Loucy (cell line): ENCODE results near the gene DOCK3.
"Not testable (repeated sequence)": the region's sequence is repeated elsewhere in the genome, so short reads cannot be mapped to it uniquely, and the experiment has no call there.

Experiments used
- H2AFZ ChIP-seq: fragments of 200-600 bp; sonication (generic); 2 replicates; pipeline ENCODE4 v1.6.0; 2016; ENCODE audit warnings: antibody characterized with exemption, mild to moderate bottlenecking, low read length, moderate library complexity
- H3F3A ChIP-seq: fragments of 200-600 bp; 2 replicates; pipeline ENCODE4 v1.6.0; 2016; ENCODE audit warnings: antibody characterized with exemption, low read depth, mild to moderate bottlenecking
- H3K27me3 ChIP-seq: fragments of 200-600 bp; sonication (generic); 2 replicates; pipeline ENCODE4 v1.6.1; 2014; ENCODE audit warnings: low read length, mild to moderate bottlenecking; ENCODE audit not compliant: insufficient read depth, poor library complexity, severe bottlenecking
- H3K36me3 ChIP-seq: fragments of 200-600 bp; sonication (generic); 2 replicates; pipeline ENCODE4 v1.6.1; 2016; ENCODE audit warnings: low read length; ENCODE audit not compliant: insufficient read depth
- H3K4me1 ChIP-seq: fragments of 200-600 bp; sonication (generic); 2 replicates; pipeline ENCODE4 v1.5.1; 2014; ENCODE audit warnings: low read length, mild to moderate bottlenecking; ENCODE audit not compliant: insufficient read depth, poor library complexity, severe bottlenecking
- H3K4me2 ChIP-seq: fragments of 200-600 bp; sonication (generic); 2 replicates; pipeline ENCODE4 v1.6.0; 2014; ENCODE audit warnings: antibody characterized with exemption, low read length, low read depth, mild to moderate bottlenecking; ENCODE audit not compliant: poor library complexity, severe bottlenecking
- H3K4me3 ChIP-seq: fragments of 200-600 bp; sonication (generic); 2 replicates; pipeline ENCODE4 v1.5.1; 2014; ENCODE audit warnings: low read length, mild to moderate bottlenecking, mixed read lengths; ENCODE audit not compliant: poor library complexity, severe bottlenecking
- H3K79me2 ChIP-seq: fragments of 200-600 bp; sonication (generic); 2 replicates; pipeline ENCODE4 v1.6.1; 2014; ENCODE audit warnings: low read length; ENCODE audit not compliant: insufficient read depth
- H3K9ac ChIP-seq: fragments of 200-600 bp; sonication (generic); 2 replicates; pipeline ENCODE4 v1.6.0; 2014; ENCODE audit warnings: mild to moderate bottlenecking, low read depth, low read length, moderate library complexity; ENCODE audit not compliant: poor library complexity, severe bottlenecking
- H3K9me2 ChIP-seq: fragments of 200-600 bp; sonication (generic); replicated peaks from 2 replicates; pipeline ENCODE4 v1.6.1; 2016; ENCODE audit warnings: low read depth, low read length, mixed read lengths
- H3K9me3 ChIP-seq: fragments of 200-600 bp; sonication (generic); 2 replicates; pipeline ENCODE4 v1.6.1; 2014; ENCODE audit warnings: mild to moderate bottlenecking, antibody characterized with exemption, low read length, low read depth; ENCODE audit not compliant: insufficient read depth
- H4K20me1 ChIP-seq: fragments of 200-600 bp; sonication (generic); 2 replicates; pipeline ENCODE4 v1.6.0; 2014; ENCODE audit warnings: antibody characterized with exemption, low read length, mild to moderate bottlenecking; ENCODE audit not compliant: insufficient read depth, poor library complexity, severe bottlenecking
- EZH2phosphoT487 ChIP-seq: fragments of 200-600 bp; IDR thresholded peaks from 2 replicates; pipeline ENCODE4 v1.6.1; 2018; ENCODE audit warnings: antibody characterized with exemption, mild to moderate bottlenecking, moderate library complexity, borderline replicate concordance
- TF ChIP-seq, protein P1 (sequence below): fragments of 200-600 bp; sonication (generic); conservative IDR thresholded peaks from 2 replicates; pipeline ENCODE4 v1.5.1; 2014; ENCODE audit warnings: mild to moderate bottlenecking, antibody characterized with exemption, low read length

DOCK3 gene

DNA sequence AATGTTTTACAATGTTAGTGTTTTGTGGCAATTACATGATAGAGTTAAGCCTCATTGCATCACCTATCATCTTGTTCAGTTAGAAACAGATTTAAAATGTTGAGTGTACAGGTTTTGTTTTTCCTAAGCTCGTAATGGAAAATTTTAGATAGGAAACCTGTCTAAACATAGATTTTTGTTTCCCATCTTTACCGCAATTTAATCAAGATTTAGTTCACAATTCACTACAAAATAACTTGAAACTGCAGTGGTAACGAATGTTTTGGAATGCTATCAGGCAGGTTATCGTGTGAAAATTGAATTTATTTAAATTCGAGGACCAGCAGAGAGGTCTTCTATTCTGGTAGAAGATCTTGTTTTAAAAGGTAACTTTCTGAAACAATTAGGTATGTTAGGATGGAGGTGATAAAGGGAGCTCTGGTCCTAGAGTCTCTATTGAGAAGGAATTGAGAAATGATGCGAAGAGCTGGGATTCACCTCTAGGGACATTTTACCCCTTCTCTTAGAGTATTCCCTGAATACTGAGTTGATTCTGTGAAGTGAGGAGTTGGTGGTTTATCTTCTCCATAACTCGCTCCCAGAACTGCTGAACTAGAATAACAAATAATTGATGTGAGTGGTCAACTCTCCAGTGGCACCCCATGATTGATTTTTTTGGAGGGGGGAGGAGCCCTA lies 1.4 kb downstream of the DOCK3 start:
- Histone ChIP-seq H3K79me2 (no peaks in the 10 kb centered on the region), H2AFZ (no peak overlapping the region), H3K4me2 (no peak overlapping the region), H3K4me1 (no peaks in the 10 kb centered on the region), H4K20me1 (no peaks in the 10 kb centered on the region), H3F3A (no peaks in the 10 kb centered on the region), H3K9me2 (no peaks in the 10 kb centered on the region), H3K9me3 (no peaks in the 10 kb centered on the region), H3K9ac (no peak overlapping the region), H3K36me3 (no peaks in the 10 kb centered on the region), H3K27me3 (no peaks in the 10 kb centered on the region), H3K4me3 (no peak overlapping the region)
- TF ChIP-seq, protein P1, sequence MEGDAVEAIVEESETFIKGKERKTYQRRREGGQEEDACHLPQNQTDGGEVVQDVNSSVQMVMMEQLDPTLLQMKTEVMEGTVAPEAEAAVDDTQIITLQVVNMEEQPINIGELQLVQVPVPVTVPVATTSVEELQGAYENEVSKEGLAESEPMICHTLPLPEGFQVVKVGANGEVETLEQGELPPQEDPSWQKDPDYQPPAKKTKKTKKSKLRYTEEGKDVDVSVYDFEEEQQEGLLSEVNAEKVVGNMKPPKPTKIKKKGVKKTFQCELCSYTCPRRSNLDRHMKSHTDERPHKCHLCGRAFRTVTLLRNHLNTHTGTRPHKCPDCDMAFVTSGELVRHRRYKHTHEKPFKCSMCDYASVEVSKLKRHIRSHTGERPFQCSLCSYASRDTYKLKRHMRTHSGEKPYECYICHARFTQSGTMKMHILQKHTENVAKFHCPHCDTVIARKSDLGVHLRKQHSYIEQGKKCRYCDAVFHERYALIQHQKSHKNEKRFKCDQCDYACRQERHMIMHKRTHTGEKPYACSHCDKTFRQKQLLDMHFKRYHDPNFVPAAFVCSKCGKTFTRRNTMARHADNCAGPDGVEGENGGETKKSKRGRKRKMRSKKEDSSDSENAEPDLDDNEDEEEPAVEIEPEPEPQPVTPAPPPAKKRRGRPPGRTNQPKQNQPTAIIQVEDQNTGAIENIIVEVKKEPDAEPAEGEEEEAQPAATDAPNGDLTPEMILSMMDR, result no peak
- TF ChIP-seq EZH2phosphoT487, result no peak

- Histone ChIP-seq H3K4me2 (no peak overlapping the region), H3K79me2 (no peaks in the 10 kb centered on the region), H3K9me2 (no peaks in the 10 kb centered on the region), H3K36me3 (no peaks in the 10 kb centered on the region), H3K4me3 (no peak overlapping the region), H3F3A (no peaks in the 10 kb centered on the region), H2AFZ (no peak overlapping the region), H3K9me3 (no peaks in the 10 kb centered on the region), H3K9ac (no peak overlapping the region), H3K27me3 (no peaks in the 10 kb centered on the region), H3K4me1 (no peaks in the 10 kb centered on the region), H4K20me1 (no peaks in the 10 kb centered on the region)
- TF ChIP-seq, protein P1, result no peak
- no peak for TF ChIP-seq EZH2phosphoT487
These were observed 12.5 kb downstream of the DOCK3 start for GRCh38 chr3:50687127-50687751.

GRCh38 chr3:50687916-50688315 lies 13.2 kb downstream of the DOCK3 start:
- Histone ChIP-seq H3K36me3 (no peaks in the 10 kb centered on the region), H3K4me2 (no peak overlapping the region)
- TF ChIP-seq EZH2phosphoT487, result no peak
- TF ChIP-seq, protein P1, result no peak

DNA sequence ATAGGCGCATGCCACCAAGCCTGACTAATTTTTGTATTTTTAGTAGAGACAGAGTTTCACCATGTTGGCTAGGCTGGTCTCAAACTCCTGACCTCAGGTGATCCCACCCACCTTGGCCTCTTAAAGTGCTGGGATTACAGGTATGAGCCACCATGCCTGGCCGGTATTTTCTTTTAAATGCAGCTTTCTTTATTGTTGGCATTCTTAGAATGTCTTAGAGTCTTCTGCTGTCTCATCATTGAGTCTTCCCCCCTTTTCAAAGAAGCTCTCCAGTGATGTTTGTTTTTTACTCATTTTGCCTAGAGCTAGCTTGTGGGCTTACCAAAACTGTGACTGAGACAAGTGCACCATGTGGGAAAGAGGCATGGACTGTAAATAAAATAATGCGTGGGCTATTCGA lies 13.9 kb downstream of the DOCK3 start:
- not testable (repeated sequence) for H3F3A ChIP-seq, H3K27me3 ChIP-seq, H4K20me1 ChIP-seq, H3K79me2 ChIP-seq, H3K4me2 ChIP-seq, H2AFZ ChIP-seq, H3K36me3 ChIP-seq, H3K4me1 ChIP-seq, H3K4me3 ChIP-seq, H3K9ac ChIP-seq, H3K9me2 ChIP-seq, H3K9me3 ChIP-seq

More at GRCh38 chr3:50687916-50688315, 13.2 kb downstream of the DOCK3 start:
- no peak overlapping the region for H3K9ac ChIP-seq
- no peaks in the 10 kb centered on the region for H3K79me2 ChIP-seq
- H3K9me2 ChIP-seq, result no peaks in the 10 kb centered on the region
- no peak overlapping the region for H3K4me3 ChIP-seq
- no peaks in the 10 kb centered on the region for H4K20me1 ChIP-seq
- no peaks in the 10 kb centered on the region for H3F3A ChIP-seq
- no peak overlapping the region for H2AFZ ChIP-seq
- no peaks in the 10 kb centered on the region for H3K4me1 ChIP-seq
- no peaks in the 10 kb centered on the region for H3K9me3 ChIP-seq
- no peaks in the 10 kb centered on the region for H3K27me3 ChIP-seq
